Activated B cell treated with CpG ODN at 0.5 μM for 24 hours (primary cell): ENCODE data around the gene CRB1. TPM values are rescaled to one million over a fixed set of nuclear protein-coding genes. Genes with fewer than 3 reads are reported as not detected.

ENCODE experiments used
- ATAC-seq: fragments of 200-7000 bp; cut with Tn5 transposase; one replicate; pipeline ENCODE4 v1.10.0; 2021; ENCODE audit warnings: low read depth, mild to moderate bottlenecking, moderate library complexity
- CTCF ChIA-PET: fragments of 350-600 bp; sonication (Branson Sonifier 250); formaldehyde crosslinking; loops from one replicate; lab custom pipeline; 2021; ENCODE audit warnings: antibody characterized with exemption; lab: Charles Lee
- POLR2A ChIA-PET: fragments of 350-600 bp; sonication (Branson Sonifier 250); formaldehyde crosslinking; loops from one replicate; lab custom pipeline; 2021; ENCODE audit warnings: antibody characterized with exemption; lab: Charles Lee
- DNase-seq: peaks from one replicate; pipeline ENCODE4 v3.0.0; 2022
- H3K27ac Mint-ChIP-seq: one replicate; pipeline ENCODE4 v1.8.0; 2020; ENCODE audit warnings: mixed read lengths
- H3K27me3 Mint-ChIP-seq: one replicate; pipeline ENCODE4 v1.8.0; 2021; ENCODE audit warnings: mixed read lengths
- H3K36me3 Mint-ChIP-seq: one replicate; pipeline ENCODE4 v1.8.0; 2021; ENCODE audit warnings: low read depth, mixed read lengths
- H3K4me1 Mint-ChIP-seq: one replicate; pipeline ENCODE4 v1.8.0; 2021; ENCODE audit warnings: mixed read lengths
- H3K4me3 Mint-ChIP-seq: one replicate; pipeline ENCODE4 v1.8.0; 2020; ENCODE audit warnings: mild to moderate bottlenecking, mixed read lengths
- H3K9me3 Mint-ChIP-seq: one replicate; pipeline ENCODE4 v1.8.0; 2020; ENCODE audit warnings: mixed read lengths
- intact Hi-C: fragments of 100-400 bp; cut with micrococcal nuclease; formaldehyde crosslinking; loops from one replicate; pipeline ENCODE4 v1.15.1; 2024
- total RNA-seq: library from RNA; stranded (reverse); gene quantifications from 2 replicates; pipeline ENCODE4 v1.2.3, GENCODE V29; 2022
- TF ChIP-seq, protein P1 (sequence below): fragments of 200-600 bp; IDR thresholded peaks from one replicate; pipeline ENCODE4 v1.8.0; 2022; ENCODE audit warnings: antibody characterized with exemption, mild to moderate bottlenecking

Gene CRB1
- total RNA-seq, 1 donor from 2014 or later: not detected

DNA sequence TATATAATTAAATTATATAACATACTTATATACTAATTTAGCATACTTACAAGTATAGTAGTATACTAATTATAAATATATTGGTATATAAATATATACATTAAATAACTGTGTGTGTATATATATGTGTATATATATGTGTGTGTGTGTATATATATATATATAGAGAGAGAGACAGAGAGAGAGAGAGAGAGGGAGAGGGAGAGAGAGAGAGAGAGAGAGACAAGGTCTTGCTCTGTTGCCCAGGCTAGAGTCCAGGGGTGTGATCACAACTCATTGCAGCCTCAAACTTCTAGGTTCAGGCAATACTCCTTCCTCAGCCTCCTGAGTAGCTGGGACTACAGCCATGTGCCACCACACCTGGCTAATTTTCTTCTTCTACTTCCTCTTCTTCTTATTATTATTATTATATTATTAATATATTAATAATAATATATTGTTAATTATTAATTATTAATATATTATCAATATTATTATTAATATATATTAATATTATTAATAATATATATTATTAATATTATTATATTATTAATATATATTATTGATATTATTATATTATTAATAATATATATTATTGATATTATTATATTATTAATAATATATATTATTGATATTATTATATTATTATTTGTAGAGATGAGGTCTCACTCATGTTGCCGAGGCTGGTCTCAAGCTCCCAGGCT, 185.5 kb downstream of the CRB1 start:
- ChIA-PET CTCF (no interaction called here), POLR2A (no interaction called here)
- intact Hi-C loops: no loop called here

DNA sequence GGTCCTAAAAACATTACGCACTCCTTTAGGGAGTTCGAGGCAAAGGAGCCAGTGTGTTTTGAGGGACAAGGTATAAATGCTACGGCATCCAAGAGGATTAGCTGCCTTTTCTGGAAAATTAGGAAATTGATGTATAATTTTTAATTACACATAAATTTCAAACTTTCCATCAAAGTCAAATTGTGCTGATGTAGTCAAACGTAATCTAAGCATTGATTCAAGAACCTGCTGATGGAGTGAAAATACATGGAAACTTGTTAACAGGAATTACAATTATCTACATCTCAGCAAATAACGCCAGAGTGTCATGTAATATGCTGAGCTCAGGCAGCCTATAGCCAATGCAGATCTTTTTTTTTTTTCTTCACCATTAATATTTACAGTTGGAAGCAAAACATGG, 194.5 kb downstream of the CRB1 start:
- TF ChIP-seq, protein P1, sequence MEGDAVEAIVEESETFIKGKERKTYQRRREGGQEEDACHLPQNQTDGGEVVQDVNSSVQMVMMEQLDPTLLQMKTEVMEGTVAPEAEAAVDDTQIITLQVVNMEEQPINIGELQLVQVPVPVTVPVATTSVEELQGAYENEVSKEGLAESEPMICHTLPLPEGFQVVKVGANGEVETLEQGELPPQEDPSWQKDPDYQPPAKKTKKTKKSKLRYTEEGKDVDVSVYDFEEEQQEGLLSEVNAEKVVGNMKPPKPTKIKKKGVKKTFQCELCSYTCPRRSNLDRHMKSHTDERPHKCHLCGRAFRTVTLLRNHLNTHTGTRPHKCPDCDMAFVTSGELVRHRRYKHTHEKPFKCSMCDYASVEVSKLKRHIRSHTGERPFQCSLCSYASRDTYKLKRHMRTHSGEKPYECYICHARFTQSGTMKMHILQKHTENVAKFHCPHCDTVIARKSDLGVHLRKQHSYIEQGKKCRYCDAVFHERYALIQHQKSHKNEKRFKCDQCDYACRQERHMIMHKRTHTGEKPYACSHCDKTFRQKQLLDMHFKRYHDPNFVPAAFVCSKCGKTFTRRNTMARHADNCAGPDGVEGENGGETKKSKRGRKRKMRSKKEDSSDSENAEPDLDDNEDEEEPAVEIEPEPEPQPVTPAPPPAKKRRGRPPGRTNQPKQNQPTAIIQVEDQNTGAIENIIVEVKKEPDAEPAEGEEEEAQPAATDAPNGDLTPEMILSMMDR: no peak
- ATAC-seq (no peak), DNase-seq (no peak)
- H3K27ac Mint-ChIP-seq: no peak overlapping the region
- H3K9me3 Mint-ChIP-seq: no peaks in the 10 kb centered on the region
- H3K4me3 Mint-ChIP-seq: no peak overlapping the region
- intact Hi-C loops: no loop called here
- POLR2A ChIA-PET: no interaction called here
- no peaks in the 10 kb centered on the region for H3K36me3 Mint-ChIP-seq
- no peaks in the 10 kb centered on the region for H3K27me3 Mint-ChIP-seq
- no peaks in the 10 kb centered on the region for H3K4me1 Mint-ChIP-seq
- CTCF ChIA-PET: no interaction called here

More for the DNA sequence above, 185.5 kb downstream of the CRB1 start:
- no peaks in the 10 kb centered on the region for H3K9me3 Mint-ChIP-seq
- H3K27ac Mint-ChIP-seq: no peak overlapping the region
- no peaks in the 10 kb centered on the region for H3K36me3 Mint-ChIP-seq
- TF ChIP-seq, protein P1: no peak
- no peaks in the 10 kb centered on the region for H3K4me1 Mint-ChIP-seq
- no peak overlapping the region for H3K4me3 Mint-ChIP-seq
- no peak for ATAC-seq
- peaks cover 2% of the 10 kb centered on the region for H3K27me3 Mint-ChIP-seq
- no peak for DNase-seq

DNA sequence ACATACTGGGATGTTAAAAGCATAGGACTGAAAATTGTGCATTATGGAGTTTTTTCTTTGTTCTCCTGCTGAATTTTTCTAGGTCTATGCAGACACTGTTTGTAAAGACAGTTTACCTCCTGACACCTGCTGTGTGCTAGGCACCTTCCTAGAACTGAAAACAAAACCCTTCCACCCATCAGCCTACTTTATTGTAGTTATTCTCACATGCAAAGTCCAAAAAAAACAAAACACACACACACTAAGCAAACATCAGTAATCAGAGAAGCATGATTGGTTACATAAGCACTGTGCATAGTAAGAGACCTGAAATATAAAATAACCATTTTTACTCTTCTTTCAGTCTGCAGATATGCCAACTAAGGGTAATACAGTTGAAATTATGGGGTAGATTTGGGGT, 195.1 kb downstream of the CRB1 start:
- H3K27me3 Mint-ChIP-seq: no peaks in the 10 kb centered on the region
- intact Hi-C loops: no loop called here
- CTCF ChIA-PET: no interaction called here
- no peaks in the 10 kb centered on the region for H3K36me3 Mint-ChIP-seq
- no peaks in the 10 kb centered on the region for H3K9me3 Mint-ChIP-seq
- no peak overlapping the region for H3K27ac Mint-ChIP-seq
- DNase-seq: no peak
- H3K4me1 Mint-ChIP-seq: no peaks in the 10 kb centered on the region
- ATAC-seq: no peak
- no peak overlapping the region for H3K4me3 Mint-ChIP-seq
- POLR2A ChIA-PET: no interaction called here
- TF ChIP-seq, protein P1: no peak

DNA sequence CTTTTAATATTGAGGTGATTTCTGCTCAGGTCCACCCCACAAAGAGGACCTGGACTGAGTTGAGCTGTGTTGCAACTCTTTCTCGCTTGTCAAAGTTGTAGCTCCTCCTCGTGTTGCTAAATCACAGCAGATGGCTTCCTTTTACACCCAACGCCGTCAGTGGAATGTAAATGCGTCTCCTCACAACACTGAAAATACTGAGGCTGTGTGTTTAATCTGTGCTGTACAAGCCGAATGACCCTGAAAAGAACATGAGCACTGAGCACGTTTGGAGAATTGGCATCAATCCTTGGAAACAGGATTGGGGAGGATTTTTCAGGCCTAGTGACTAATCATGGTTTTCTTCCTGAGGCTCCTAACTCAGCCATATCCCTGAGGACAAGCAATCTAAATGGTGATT, 196.0 kb downstream of the CRB1 start:
- ChIA-PET CTCF (no interaction called here), POLR2A (no interaction called here)
- TF ChIP-seq, protein P1: no peak
- DNase-seq: no peak
- no peaks in the 10 kb centered on the region for H3K36me3 Mint-ChIP-seq
- H3K9me3 Mint-ChIP-seq: no peaks in the 10 kb centered on the region
- no peak overlapping the region for H3K4me3 Mint-ChIP-seq
- H3K27ac Mint-ChIP-seq: no peak overlapping the region
- no peaks in the 10 kb centered on the region for H3K4me1 Mint-ChIP-seq
- intact Hi-C loops: no loop called here
- no peaks in the 10 kb centered on the region for H3K27me3 Mint-ChIP-seq
- no peak for ATAC-seq

DNA sequence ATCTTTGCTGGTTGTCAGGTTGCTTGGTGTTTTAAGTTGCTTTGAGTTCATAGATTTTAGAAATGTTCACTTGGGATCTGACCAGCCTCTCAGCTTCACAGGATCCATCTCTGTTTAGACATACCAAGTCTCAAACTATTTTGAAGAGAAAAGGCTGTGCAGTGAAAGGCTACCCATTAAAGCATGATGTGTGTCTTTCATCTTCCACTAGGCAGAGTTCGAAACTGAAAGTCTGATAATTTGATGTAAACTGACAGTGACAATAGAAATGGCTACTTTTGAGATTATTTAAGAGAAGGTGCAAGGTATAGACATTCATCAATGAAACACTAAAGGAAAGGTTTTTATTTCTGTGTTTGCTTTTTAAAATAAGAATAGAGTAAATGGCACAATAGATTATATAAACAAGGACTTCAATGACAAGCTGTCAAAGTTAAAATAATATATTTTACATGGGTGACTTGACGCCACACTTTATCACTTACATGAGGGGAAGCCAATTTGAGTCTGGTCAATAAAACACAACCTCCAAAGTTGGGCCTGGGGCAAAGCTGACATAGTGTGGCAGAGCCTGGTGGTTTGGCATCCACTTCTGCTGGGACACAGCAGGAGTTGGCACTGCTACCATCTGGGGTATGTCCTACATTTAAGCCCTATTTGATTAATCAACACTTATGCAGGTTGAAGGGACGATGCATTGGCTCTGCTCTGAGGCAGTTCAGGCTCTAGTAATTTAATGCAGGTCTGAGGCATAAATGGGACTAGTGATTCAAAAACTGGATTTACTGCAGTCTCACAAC, 197.7 kb downstream of the CRB1 start:
- no peaks in the 10 kb centered on the region for H3K36me3 Mint-ChIP-seq
- intact Hi-C loops: no loop called here
- no peak for DNase-seq
- TF ChIP-seq, protein P1: no peak
- H3K4me1 Mint-ChIP-seq: peaks cover 3% of the 10 kb centered on the region
- ATAC-seq: no peak
- ChIA-PET CTCF (no interaction called here), POLR2A (no interaction called here)
- no peaks in the 10 kb centered on the region for H3K9me3 Mint-ChIP-seq
- no peak overlapping the region for H3K27ac Mint-ChIP-seq
- peaks cover 4% of the 10 kb centered on the region for H3K27me3 Mint-ChIP-seq
- H3K4me3 Mint-ChIP-seq: no peak overlapping the region
